Smooth muscle cell of the brain vasculature (primary cell): ENCODE results near the gene PML.

Source experiments
- DNase-seq: peaks from one replicate; pipeline ENCODE4 v3.0.0-alpha.2; 2012; ENCODE audit warnings: low read depth, low spot score

PML gene

DNA sequence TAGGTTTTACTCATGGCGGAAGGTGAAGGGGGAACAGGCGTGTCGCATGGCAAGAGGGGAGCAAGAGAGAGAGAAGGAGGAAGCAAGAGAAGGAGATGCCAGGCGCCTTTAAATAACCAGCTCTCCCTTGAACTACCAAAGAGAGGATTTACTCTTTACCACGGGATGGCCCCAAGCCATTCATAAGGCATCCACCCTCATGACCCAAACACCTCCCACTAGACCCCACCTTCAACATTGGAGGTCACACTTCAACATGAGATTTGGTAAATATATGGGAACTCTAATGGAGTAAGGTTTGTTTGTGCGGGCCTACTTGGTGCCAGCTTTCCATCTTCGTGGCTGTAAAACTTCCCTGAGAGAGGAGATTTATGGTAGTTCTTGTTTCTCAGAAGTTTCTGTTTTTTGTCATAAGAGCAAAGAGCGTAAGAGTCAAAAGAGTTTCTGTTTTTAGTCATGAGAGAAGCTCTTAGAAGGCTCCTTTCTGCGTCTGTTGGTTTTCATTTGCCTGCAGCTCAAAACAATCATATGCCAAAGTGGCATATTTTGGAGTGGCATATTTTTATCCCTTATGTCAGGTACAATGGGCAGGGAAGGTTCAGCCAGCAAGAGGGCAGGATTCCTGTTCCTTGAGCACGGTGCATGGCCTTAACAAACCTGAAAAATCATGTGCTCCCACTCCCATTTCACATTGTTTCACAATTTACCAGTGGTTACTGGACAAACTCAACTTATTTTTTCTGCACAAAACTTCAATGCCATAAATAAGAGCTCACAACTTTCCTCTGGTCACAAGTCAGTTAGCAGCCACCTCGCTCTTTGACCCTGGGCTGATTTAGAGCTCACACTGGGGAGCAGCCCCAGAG, 12.5 kb downstream of the PML start:
- no peak for DNase-seq

GRCh38 chr15:74007820-74008371, 13.4 kb downstream of the PML start:
- no peak for DNase-seq

DNA sequence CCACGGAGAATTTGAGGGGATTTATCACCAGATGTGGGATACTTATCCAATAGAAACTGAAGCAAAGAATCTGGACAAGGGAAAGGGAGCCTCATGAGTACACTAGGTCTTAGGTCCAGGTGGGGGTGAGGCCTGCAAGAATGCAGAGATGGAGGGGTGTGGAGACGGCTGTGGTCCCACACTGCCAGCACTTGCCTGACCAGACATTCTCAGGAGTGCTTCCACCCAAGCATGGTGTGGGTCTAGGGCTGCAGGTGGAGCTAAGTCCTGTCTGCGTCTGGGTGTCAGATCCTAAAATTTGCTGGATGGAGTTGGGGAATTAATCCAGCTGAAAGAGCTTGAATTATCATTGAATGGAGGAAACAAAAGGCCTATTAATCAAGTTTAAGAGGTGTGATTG, 14.4 kb downstream of the PML start:
- DNase-seq = no peak

GRCh38 chr15:74010929-74011540, 16.5 kb downstream of the PML start:
- DNase-seq = no peak

DNA sequence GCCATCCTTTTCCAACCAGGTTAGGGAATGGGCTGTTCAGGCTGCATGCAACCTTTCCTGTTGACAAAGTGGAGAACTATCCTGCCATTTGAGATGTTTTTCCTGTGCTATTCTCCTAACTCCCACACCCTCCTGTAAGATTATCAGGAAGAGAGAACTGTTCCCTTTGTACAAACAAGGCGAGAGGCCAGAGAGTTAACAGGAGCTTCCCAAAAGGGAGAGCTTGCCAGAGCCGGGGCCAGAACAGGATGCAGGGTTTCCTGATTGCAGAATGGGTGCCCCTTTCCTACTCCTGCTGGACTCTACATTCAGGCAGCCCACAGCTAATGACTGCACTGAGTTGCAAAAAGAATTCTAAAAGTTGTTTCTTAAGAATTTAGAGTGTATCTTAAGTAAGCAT, 17.1 kb downstream of the PML start:
- no peak for DNase-seq

DNA sequence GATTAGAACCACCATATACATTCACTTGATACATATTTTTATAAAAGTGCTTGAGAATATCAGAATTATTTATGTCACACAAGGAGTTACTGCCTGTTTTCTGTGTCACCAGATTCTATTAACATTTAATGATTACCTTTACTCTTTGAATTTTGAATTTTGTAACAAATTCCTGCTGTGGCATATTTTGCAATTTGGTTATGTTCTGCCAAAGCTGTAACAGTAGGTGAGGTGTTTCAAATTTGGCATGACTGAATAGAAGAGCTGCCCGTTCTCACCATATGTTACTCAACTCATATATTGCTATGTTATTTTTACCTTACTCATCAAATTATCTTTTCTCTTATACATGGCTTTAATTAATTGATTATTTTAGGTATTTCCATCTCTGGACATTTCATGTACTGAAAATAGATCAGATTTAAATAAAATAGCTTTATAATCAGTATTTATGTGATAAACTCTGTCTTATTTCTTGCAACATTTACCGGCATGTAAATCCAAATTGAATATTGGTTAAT, 18.9 kb downstream of the PML start:
- no peak for DNase-seq

GRCh38 chr15:74019734-74020133, 25.2 kb downstream of the PML start:
- no peak for DNase-seq

GRCh38 chr15:74022706-74023470, 28.4 kb downstream of the PML start:
- no peak for DNase-seq

- no peak for DNase-seq
These were observed 30.2 kb downstream of the PML start for GRCh38 chr15:74024687-74025086.

DNA sequence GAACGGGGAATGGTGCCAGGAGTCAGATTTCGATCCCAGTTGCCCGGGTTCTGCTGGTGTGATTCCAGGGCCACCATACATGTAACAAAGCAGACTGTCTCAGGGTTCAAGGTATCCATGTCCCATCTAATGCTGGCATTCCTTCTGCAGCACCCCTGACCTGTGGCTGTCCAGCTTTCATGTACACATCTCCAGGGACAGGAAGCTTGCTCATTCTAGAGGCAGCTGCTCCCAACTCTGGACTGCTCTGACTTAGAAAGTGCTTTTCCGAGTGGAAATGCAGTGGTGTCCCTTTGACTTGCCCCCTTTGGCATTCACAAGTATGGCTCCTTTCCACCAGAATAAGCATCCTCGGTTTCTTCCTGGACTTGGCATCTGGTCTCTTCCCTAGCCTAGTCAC, 30.9 kb downstream of the PML start:
- no peak for DNase-seq

DNA sequence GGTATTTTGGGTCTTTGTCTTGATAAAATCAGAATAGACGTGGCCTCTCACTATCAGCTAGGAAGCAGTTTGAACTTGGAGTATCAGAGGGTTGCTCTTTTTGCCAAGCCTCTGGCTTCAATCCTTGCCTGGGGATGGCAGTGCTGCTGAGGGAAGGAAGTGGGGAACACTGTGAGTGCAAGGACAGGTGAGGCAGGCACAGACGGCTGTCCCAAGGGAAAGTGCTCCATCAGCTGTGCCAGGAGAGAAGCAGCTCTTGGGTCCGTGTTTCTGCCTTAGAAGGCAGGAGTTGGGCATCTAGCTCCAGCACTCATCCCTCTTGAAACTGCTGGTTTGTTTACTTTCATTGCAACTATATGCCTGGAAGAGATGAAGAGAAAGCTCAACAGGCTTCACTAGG, 33.2 kb downstream of the PML start:
- DNase-seq = no peak

- DNase-seq = no peak
These were observed 34.1 kb downstream of the PML start for GRCh38 chr15:74028646-74029045.

GRCh38 chr15:74032046-74032445, 37.5 kb downstream of the PML start:
- DNase-seq = no peak

GRCh38 chr15:74032606-74033561, 38.4 kb downstream of the PML start:
- no peak for DNase-seq

DNA sequence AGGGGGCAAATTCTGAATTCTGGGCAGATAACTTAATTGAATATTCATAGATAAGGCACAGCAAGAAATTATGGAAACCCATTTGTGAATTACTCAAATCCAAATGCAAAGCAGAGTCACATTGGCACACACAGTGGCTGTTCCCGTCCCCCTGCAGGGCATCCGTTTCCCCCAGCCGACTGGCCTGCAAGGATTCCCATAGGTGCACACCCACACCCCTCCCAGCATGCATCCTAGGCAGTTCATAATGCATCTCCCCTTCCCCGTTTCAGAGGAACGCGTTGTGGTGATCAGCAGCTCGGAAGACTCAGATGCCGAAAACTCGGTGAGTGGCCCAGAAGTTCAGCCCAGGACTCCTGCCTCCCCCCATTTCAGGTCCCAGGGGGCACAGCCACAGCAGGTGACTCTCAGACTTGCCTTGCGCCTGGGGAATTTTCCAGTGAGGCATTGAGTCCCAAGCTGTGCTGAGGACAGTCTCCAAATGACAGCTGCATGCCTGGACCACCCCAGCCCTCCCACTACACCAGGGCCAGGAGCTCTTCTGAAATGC, 39.8 kb downstream of the PML start:
- no peak for DNase-seq

DNA sequence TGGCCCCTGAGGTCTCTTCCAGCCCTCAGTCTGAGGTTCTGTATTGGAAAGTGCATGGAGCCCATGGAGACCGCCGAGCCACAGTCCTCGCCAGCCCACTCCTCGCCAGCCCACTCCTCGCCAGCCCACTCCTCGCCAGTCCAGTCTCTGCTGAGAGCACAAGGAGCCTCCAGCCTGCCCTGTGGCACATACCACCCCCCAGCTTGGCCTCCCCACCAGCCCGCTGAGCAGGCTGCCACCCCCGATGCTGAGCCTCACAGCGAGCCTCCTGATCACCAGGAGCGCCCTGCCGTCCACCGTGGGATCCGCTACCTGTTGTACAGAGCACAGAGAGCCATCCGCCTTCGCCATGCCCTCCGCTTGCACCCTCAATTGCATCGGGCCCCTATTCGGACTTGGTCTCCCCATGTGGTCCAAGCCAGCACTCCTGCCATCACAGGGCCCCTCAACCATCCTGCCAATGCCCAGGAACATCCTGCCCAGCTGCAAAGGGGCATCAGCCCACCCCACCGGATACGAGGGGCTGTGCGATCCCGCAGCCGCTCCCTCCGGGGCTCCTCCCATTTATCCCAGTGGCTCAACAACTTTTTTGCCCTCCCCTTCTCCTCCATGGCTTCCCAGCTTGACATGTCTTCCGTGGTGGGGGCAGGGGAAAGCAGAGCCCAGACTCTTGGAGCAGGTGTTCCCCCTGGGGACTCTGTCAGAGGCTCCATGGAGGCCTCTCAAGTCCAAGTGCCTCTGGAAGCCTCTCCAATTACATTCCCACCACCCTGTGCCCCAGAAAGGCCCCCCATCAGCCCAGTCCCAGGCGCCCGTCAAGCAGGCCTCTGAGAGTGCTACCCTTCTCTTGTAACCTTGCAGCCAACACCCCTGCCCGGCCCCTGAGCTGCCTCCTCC, 40.9 kb downstream of the PML start:
- DNase-seq = no peak

GRCh38 chr15:74036271-74037170, 42.0 kb downstream of the PML start:
- DNase-seq = peak; percentile 56
